Fibroblast of lung (primary cell): Measurements from ENCODE around the gene CYP2R1. TPM values are rescaled to one million over a fixed set of nuclear protein-coding genes. Genes with fewer than 3 reads are reported as not detected.

Experiments
- DNase-seq, 2 donors: peaks; one replicate each; pipeline versions ENCODE4 v3.0.0 to v3.0.0-alpha.2; 2010; ENCODE audit warnings: low read depth in 2 of 2
- H2AFZ ChIP-seq: 2 replicates; pipeline ENCODE4 v1.5.1; 2012; ENCODE audit warnings: low read length, control low read depth, inconsistent platforms
- H3K27ac ChIP-seq: 2 replicates; pipeline ENCODE4 v1.5.1; 2011; ENCODE audit warnings: low read length, control low read depth; ENCODE audit not compliant: insufficient read depth
- H3K27me3 ChIP-seq: 2 replicates; pipeline ENCODE4 v1.5.1; 2011; ENCODE audit warnings: mild to moderate bottlenecking, low read length; ENCODE audit not compliant: control insufficient read depth, insufficient read depth
- H3K36me3 ChIP-seq: 2 replicates; pipeline ENCODE4 v1.5.1; 2011; ENCODE audit warnings: low read length; ENCODE audit not compliant: control insufficient read depth, insufficient read depth
- H3K4me1 ChIP-seq: 2 replicates; pipeline ENCODE4 v1.5.1; 2011; ENCODE audit warnings: low read length; ENCODE audit not compliant: control insufficient read depth, insufficient read depth; ENCODE audit errors: extremely low read depth
- H3K4me2 ChIP-seq: 2 replicates; pipeline ENCODE4 v1.5.1; 2011; ENCODE audit warnings: low read length, control low read depth; ENCODE audit not compliant: insufficient read depth; ENCODE audit errors: extremely low read depth
- H3K4me3 ChIP-seq, 4 experiments: fragments of 200-600 bp in 1 of 4; sonication (generic) in 1 of 4; replicated peaks in 1 of 4; 2 replicates each; pipeline ENCODE4 v1.5.1; 2011 to 2016; ENCODE audit warnings: low read length in 4 of 4, low read depth in 3 of 4, mild to moderate bottlenecking in 3 of 4, control low read depth in 2 of 4, inconsistent platforms in 1 of 4, mixed read lengths in 1 of 4; ENCODE audit not compliant: insufficient read depth in 1 of 4; ENCODE audit errors: control extremely low read depth in 1 of 4
- H3K79me2 ChIP-seq: 2 replicates; pipeline ENCODE4 v1.5.1; 2012; ENCODE audit warnings: mild to moderate bottlenecking, low read length, inconsistent platforms; ENCODE audit not compliant: control insufficient read depth, insufficient read depth
- H3K9ac ChIP-seq: 2 replicates; pipeline ENCODE4 v1.5.1; 2011; ENCODE audit warnings: mild to moderate bottlenecking, low read length, control low read depth; ENCODE audit not compliant: insufficient read depth
- H3K9me3 ChIP-seq: 2 replicates; pipeline ENCODE4 v1.5.1; 2012; ENCODE audit warnings: low read depth, low read length; ENCODE audit not compliant: control insufficient read depth, insufficient read depth
- H4K20me1 ChIP-seq: 2 replicates; pipeline ENCODE4 v1.5.1; 2011; ENCODE audit warnings: low read length; ENCODE audit not compliant: control insufficient read depth, insufficient read depth; ENCODE audit errors: extremely low read depth
- CTCF ChIP-seq, 2 donors: IDR thresholded peaks in 1 of 2; conservative IDR thresholded peaks in 1 of 2; 1 replicate in 1 of 2; 2 replicates in 1 of 2; pipeline ENCODE4 v1.5.1; 2011 to 2012; ENCODE audit warnings: low read length in 2 of 2, control low read depth in 1 of 2, inconsistent platforms in 1 of 2, low read depth in 1 of 2, mild to moderate bottlenecking in 1 of 2
- EZH2 ChIP-seq: IDR thresholded peaks from 2 replicates; pipeline ENCODE4 v1.5.1; 2012; ENCODE audit warnings: low read length, control low read depth, mild to moderate bottlenecking; ENCODE audit errors: missing control alignments
- polyA plus RNA-seq, 2 donors: library from polyadenylated mRNA; depleted of rRNA in 1 of 2; stranded (reverse) in 1 of 2; unstranded in 1 of 2; fragments of >200 nt; gene quantifications; 2 replicates each; pipeline ENCODE4 v1.2.1, GENCODE V29; 2011 to 2012; ENCODE audit warnings: missing spikeins in 1 of 2
- total RNA-seq: library from RNA; depleted of rRNA; stranded (reverse); fragments of >200 nt; gene quantifications from 2 replicates; pipeline ENCODE4 v1.2.1, GENCODE V29; 2014

Gene CYP2R1
- total and polyA plus RNA-seq, 2 donors (not counting 1 experiment from before 2014, with no cell fraction given): 4.2 to 13.9 TPM

GRCh38 chr11:14932447-14932846 is 40.4 kb upstream of the CYP2R1 start:
- H3K27ac ChIP-seq: no peak overlapping the region

GRCh38 chr11:14930369-14930768 is 38.3 kb upstream of the CYP2R1 start:
- H3K79me2 ChIP-seq: no peaks in the 10 kb centered on the region
- no peak overlapping the region for H3K27ac ChIP-seq
- H3K4me1 ChIP-seq: no peaks in the 10 kb centered on the region
- H3K9ac ChIP-seq: no peak overlapping the region
- H3K9me3 ChIP-seq: no peaks in the 10 kb centered on the region
- H4K20me1 ChIP-seq: no peaks in the 10 kb centered on the region
- no peak overlapping the region for H3K4me2 ChIP-seq
- no peak for TF ChIP-seq EZH2
- no peak for TF ChIP-seq CTCF (conservative IDR thresholded peaks at IDR 0.05 in 1 of 2, IDR thresholded peaks at IDR 0.05 in 1 of 2; ENCODE audit: low read depth in 1 of 2, low read length in 2 of 2)
- no peak overlapping the region for H2AFZ ChIP-seq
- H3K27me3 ChIP-seq: no peaks in the 10 kb centered on the region
- H3K36me3 ChIP-seq: no peaks in the 10 kb centered on the region
- no peak overlapping the region for H3K4me3 ChIP-seq
- no peak for DNase-seq

More at GRCh38 chr11:14932447-14932846, 40.4 kb upstream of the CYP2R1 start:
- H3K4me2 ChIP-seq: no peak overlapping the region
- no peaks in the 10 kb centered on the region for H4K20me1 ChIP-seq
- H3K9ac ChIP-seq: no peak overlapping the region
- H3K4me3 ChIP-seq: no peak overlapping the region
- H3K79me2 ChIP-seq: no peaks in the 10 kb centered on the region
- no peaks in the 10 kb centered on the region for H3K4me1 ChIP-seq
- no peaks in the 10 kb centered on the region for H3K9me3 ChIP-seq
- no peaks in the 10 kb centered on the region for H3K27me3 ChIP-seq
- no peaks in the 10 kb centered on the region for H3K36me3 ChIP-seq
- H2AFZ ChIP-seq: no peak overlapping the region
- no peak for DNase-seq
- TF ChIP-seq CTCF (conservative IDR thresholded peaks at IDR 0.05 in 1 of 2, IDR thresholded peaks at IDR 0.05 in 1 of 2; ENCODE audit: low read depth in 1 of 2, low read length in 2 of 2) (no peak), EZH2 (no peak)

GRCh38 chr11:14927146-14927545 is 35.1 kb upstream of the CYP2R1 start:
- H4K20me1 ChIP-seq: no peaks in the 10 kb centered on the region
- H3K79me2 ChIP-seq: no peaks in the 10 kb centered on the region
- no peak overlapping the region for H3K9ac ChIP-seq
- no peaks in the 10 kb centered on the region for H3K9me3 ChIP-seq
- H3K4me3 ChIP-seq: no peak overlapping the region
- TF ChIP-seq EZH2 (no peak), CTCF (conservative IDR thresholded peaks at IDR 0.05 in 1 of 2, IDR thresholded peaks at IDR 0.05 in 1 of 2; ENCODE audit: low read depth in 1 of 2, low read length in 2 of 2) (no peak)
- H2AFZ ChIP-seq: no peak overlapping the region
- peak in 1 of 2 donors; percentile 73 for DNase-seq
- no peaks in the 10 kb centered on the region for H3K27me3 ChIP-seq
- no peak overlapping the region for H3K27ac ChIP-seq
- H3K4me2 ChIP-seq: no peak overlapping the region
- no peaks in the 10 kb centered on the region for H3K36me3 ChIP-seq
- no peaks in the 10 kb centered on the region for H3K4me1 ChIP-seq
